ENCODE measurements around the gene TSHZ2.

- TF ChIP-seq POLR2A (IDR thresholded peaks at IDR 0.05), result no peak
- TF ChIP-seq CTCF (IDR thresholded peaks at IDR 0.05), result no peak
- TF ChIP-seq POLR2AphosphoS5 (IDR thresholded peaks at IDR 0.05), result no peak
- TF ChIP-seq EP300 (IDR thresholded peaks at IDR 0.05), result no peak
These were observed 286.6 kb downstream of the TSHZ2 start for GRCh38 chr20:53258741-53259140.
